Measurements from ENCODE around the gene ACSS1.

Gene ACSS1

GRCh38 chr20:24987244-24987643 is 70.7 kb downstream of the ACSS1 start:
- TF ChIP-seq CTCF (IDR thresholded peaks at IDR 0.05): no peak

GRCh38 chr20:24986436-24987015 is 71.4 kb downstream of the ACSS1 start:
- TF ChIP-seq CTCF (IDR thresholded peaks at IDR 0.05): no peak

GRCh38 chr20:24985802-24986201 is 72.1 kb downstream of the ACSS1 start:
- no peak for TF ChIP-seq CTCF (IDR thresholded peaks at IDR 0.05)

GRCh38 chr20:24984961-24985640 is 72.8 kb downstream of the ACSS1 start:
- no peak for TF ChIP-seq CTCF (IDR thresholded peaks at IDR 0.05)

GRCh38 chr20:24983896-24984295 is 74.0 kb downstream of the ACSS1 start:
- no peak for TF ChIP-seq CTCF (IDR thresholded peaks at IDR 0.05)

GRCh38 chr20:24981790-24982189 is 76.1 kb downstream of the ACSS1 start:
- no peak for TF ChIP-seq CTCF (IDR thresholded peaks at IDR 0.05)

- TF ChIP-seq CTCF (IDR thresholded peaks at IDR 0.05): no peak
Measured at GRCh38 chr20:24981282-24981681, 76.7 kb downstream of the ACSS1 start.
